HG03060 (cell line): ENCODE measurements around the gene ELOB.

Experiments
- ATAC-seq: cut with Tn5 transposase; IDR thresholded peaks from one replicate; pipeline ENCODE4 v1.9.1; 2021; ENCODE audit warnings: low read depth, moderate number of reproducible peaks; ENCODE audit not compliant: unreplicated experiment

Gene ELOB

DNA sequence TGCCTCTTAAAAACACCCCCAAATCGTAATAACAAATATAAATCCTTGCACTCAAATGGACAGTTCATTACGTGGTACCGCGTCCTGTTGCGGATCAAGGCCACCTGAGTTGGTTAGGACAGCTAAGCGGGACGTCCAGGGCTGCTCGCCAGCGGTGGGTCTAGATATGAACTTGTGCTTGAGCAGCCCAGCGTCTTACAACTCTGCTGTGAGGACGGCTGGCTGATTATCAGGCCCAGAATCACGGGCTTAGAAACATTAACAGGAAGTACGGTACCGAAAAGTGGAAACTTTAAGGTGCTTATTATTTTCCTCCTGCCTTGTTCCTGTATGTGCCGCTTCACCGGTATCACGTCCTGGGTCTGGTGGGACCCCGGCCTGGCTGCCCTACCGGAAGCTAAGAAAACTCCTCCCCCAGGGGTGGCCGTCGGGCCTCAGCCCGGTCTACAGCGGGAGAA, 25.5 kb downstream of the ELOB start:
- peak; percentile 18 for ATAC-seq

- ATAC-seq, result no peak
Measured at GRCh38 chr16:2749936-2750335, 27.1 kb downstream of the ELOB start.

DNA sequence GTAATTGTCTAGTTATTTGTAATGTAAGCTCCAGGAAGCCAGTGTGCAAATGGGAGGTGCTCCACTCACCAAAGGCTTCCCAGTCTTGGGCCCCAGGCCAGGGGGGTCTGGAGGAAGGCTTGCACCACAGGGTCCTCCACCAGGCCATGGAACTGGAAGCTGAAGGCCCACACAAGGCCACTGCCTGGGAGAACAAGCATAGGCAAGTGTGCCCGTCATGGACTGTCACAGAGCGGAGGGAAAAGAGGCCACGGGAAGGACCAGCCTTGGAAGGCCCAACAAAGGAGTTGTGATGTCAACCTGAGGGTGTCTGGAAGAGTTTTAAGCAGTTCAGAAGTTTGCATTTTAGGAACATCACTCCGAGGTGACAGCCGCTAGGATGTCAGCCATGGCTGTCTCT, 27.6 kb downstream of the ELOB start:
- ATAC-seq, result no peak

GRCh38 chr16:2748757-2749455, 28.2 kb downstream of the ELOB start:
- ATAC-seq, result no peak

- no peak for ATAC-seq
Measured at GRCh38 chr16:2745961-2746360, 31.1 kb downstream of the ELOB start.

DNA sequence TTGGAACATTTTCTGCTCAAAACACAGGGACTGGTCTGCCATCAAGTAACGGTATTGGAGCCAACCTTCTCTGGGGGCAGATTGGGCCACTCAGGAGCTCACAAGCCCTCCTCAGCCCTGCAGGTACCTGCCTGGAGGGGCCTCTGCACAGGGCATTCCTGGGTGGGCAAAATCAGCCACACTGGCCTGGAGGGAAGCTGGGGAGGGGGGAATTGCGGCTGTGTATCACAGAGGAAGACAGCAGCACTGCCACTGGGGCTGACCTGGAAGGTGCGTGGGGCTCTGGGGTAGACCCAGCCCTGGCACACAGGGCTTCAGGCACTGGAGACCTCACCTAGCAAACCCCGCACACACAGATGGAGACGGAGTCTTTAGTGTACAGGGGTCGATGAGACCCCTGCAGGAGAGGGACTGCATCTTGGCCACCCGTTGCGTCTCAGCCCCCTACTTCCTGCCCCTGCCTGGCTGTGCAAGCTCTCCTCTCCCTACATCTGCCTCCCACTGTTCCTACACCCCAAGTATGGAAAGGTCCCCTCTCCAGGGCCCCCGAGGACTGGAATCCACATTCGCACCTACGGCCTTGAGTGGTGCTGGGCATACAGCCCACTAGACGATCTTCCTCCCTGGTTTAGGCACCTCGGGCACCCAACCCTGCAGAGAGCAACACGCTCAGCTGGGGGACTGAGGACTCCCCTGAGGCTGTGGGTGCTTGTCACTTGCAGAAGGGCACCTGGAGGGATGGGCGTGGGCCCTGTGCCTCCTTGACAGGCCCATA, 31.8 kb downstream of the ELOB start:
- ATAC-seq, result no peak

DNA sequence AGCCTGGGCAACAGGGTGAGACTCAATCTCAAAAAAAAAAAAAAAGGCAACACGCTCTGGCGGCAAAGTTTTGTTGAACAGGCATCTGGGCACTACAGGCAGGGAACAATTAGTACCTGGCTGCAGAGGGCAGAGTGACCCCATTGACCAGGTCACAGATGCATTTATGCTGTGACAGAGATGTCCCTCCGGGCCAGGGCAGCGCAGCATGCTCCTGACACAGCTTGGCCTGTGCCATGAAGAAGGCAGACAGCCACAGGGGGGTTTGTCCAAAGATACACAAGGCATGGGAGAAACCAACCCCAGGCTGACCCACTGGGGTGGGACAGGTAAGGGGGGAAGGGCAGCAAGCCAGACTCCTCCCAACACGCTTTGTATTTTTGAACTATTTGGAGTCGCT, 32.4 kb downstream of the ELOB start:
- no peak for ATAC-seq

DNA sequence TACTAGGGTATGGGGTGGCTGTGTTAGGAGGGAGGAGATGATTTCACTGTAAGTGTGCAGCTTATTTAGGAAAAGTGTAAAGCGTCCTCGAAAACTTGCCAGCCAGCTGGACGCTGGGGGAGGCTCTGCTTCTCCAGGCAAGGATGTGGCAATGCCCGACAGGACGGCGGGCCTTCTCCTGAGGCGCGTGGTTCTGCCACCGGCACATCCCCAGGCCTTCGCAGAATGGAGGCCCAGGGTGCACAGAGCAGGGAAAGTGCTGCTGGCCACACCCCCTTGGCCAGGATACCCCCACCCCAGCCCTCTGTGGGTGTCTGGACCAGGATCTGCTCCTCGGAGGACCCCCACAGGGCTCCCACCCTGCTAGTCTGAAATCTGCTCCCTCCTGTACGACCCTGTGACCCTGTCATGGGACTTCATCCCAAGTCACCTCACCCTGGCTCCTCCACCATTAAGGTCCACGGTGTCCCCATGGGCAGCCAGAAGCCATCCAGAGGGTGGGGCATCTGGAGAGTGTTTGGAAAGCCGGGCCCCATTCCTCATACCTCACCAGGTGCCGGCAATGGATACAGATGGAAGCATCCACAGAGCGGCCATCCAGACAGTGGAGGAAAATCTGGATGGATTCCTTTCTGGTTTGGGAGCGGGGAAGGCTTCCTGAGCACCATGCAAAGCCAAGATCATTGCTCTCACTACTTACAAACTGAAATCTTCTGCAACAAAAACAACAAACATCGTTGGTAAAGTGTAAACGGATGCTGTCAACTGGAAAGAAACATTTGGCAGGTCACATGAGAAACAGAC, 33.9 kb downstream of the ELOB start:
- no peak for ATAC-seq

DNA sequence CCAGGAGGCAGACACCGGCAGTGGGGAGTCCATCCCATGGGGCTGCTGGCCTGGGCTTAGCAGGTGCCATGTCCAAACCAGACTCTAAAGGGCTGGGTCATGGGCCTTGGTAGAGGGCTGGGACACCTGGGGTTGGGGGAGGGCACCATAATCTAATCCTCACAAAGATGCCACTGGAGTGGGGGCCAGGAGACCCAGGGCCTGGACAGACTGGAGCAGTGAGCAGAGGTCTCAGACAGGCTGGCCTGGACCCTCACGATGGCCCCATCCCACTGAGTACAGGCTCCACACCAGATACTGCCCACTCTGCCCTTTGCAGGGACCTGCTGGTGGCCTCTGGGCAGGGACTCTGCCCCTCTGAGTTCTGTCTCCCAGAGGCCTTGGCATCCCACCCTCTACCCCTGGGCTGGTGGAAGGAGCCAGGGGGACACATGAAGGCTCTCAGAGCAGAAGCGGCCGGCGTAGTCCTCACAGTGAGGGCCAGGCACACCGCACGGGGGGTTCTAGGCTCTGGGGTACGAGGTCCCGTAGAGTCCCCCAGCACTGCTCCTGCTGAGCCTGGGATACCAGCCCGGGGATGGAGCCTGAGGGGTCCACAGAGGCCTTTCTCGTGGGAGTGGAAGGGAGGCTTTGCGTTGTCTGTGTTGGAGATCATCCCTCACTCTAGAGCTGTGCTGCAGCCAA, 34.6 kb downstream of the ELOB start:
- ATAC-seq, result no peak

- no peak for ATAC-seq
Measured at GRCh38 chr16:2741168-2741567, 35.9 kb downstream of the ELOB start.

- ATAC-seq, result no peak
Measured at GRCh38 chr16:2740476-2740875, 36.6 kb downstream of the ELOB start.

DNA sequence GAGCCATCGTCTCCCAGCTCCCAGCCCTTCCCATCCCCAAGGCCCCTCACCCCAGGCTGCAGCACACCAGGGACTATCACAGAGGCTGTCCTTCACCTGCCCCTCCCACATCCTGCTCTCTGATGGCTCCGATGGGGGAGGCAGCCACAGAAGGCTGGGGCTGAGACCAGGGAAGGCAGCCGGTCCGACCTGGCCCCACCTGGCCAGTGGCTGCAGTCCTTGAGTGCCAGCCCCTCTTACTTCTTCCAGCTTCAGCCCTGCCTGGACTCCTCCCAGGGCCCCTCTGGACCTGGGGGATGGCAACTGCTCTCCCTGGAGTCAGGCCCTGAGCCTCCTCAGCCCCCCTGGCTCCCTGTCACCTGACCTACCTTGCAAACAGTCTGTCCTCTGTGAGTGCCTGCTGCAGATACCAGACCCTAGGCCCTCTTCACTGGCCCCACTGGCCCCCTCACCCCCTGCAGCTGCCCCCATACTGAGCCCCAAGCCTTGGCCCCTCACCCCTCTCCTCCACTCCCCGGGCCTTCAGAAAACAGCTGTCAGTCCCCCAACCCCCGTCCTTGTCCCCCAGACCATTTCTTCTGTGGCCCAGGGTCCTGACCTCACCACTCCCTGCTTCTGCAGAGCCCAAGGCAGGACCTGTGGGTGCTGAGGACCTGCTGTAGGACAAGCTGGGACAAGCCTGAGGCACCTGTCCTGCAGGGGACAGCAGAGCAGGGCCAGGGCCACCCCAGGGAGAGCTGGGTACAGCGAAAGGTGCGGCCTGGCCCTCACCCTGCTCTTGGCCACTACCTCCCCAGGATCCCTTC, 37.3 kb downstream of the ELOB start:
- ATAC-seq, result no peak

DNA sequence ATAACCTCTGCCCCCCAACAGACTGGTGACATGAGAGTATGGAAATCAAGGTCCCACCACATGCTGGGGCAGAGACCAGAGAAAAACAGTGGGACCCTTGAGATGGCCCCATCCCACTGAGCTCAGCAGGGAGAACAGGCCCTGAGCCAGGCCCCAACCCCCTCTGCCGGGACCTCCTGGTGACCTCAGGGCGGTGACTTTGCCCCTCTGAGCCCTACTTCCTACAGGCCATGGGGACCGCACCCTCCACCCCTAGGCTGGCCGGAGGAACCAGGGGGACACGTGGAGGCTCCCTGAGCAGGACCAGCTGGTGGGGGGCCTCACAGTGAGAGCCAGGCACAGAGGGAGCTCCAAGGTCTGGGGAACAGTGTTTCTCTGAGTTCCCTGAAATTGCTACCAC, 38.5 kb downstream of the ELOB start:
- no peak for ATAC-seq

- no peak for ATAC-seq
Measured at GRCh38 chr16:2737895-2738418, 39.1 kb downstream of the ELOB start.

GRCh38 chr16:2737238-2737605, 39.9 kb downstream of the ELOB start:
- no peak for ATAC-seq

- ATAC-seq, result no peak
Measured at GRCh38 chr16:2736476-2737237, 40.4 kb downstream of the ELOB start.

DNA sequence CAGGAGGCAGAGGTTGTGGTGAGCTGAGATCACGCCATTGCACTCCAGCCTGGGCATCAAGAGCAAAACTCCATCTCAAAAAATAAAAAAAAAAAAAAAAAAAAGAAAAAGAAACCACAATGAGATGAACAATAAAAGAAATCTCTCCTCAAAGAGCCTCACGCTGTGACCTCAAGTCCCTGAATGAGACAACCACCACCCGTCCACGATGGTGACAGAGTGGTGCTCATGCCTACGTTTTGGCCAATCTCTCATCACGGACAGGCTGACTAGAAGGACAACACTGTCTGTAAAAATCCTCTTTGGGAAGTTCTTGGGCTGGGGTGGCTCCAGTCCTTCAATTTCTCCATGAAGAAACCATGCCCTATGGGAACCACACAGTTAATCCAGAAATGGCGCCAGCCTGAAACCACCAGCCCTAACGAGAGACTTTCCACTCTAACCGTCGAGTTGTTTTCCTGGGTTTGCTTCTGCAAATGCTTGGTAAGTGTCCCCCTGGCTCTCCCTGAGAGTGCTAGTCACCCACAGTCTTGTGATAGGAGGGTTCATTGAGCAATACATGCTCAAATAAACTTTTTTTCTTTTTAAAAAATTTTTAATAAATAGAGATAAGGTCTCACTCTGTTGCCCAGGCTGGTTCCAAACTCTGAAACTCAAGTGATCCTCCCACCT, 42.1 kb downstream of the ELOB start:
- ATAC-seq, result no peak

DNA sequence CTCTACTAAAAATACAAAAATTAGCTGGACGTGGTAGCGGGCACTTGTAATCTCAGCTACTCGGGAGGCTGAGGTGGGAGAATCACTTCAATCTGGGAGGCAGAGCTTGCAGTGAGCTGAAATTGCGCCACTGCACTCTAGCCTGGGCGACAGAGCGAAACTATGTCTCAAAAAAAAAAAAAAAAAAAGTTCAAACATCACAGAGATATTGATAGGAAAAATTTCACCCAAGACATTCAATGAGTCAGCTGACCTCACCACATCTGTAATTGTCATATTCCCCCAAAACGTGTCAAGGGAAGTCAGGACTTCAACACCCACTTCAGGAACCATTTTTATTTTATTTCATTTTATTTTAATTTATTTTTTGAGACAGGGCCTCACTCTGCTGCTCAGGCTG, 49.0 kb downstream of the ELOB start:
- no peak for ATAC-seq
